A549 (cell line): ENCODE data around the gene IGFALS. TPM values are rescaled to one million over a fixed set of nuclear protein-coding genes. Genes with fewer than 3 reads are reported as not detected.

Experiments used
- ATAC-seq, 2 experiments: fragments of 200-7000 bp in 1 of 2; fragments of >200 bp in 1 of 2; cut with Nextera tagmentation in 1 of 2; cut with Tn5 transposase in 1 of 2; 3 replicates each; pipeline versions ENCODE4 v1.8.0 to v1.9.1; 2018 to 2020; ENCODE audit warnings: mild to moderate bottlenecking in 1 of 2, moderate library complexity in 1 of 2
- CTCF ChIA-PET: fragments of 300-600 bp; sonication (Branson Sonifier 250); formaldehyde crosslinking; extraction: SDS; loops from one replicate; lab custom pipeline; 2021; ENCODE audit warnings: antibody characterized with exemption, inconsistent platforms; lab: Yijun Ruan, JAX
- POLR2A ChIA-PET: fragments of 350-600 bp; formaldehyde crosslinking; extraction: SDS; loops from one replicate; lab custom pipeline; 2021; ENCODE audit warnings: antibody characterized with exemption, inconsistent platforms; lab: Yijun Ruan, JAX
- DNase-seq, 2 experiments: peaks; one replicate each; pipeline versions ENCODE4 v3.0.0 to v3.0.0-alpha.2; 2011 to 2016; ENCODE audit warnings: low read depth in 1 of 2, low spot score in 1 of 2
- FAIRE-seq: peaks from 2 replicates; lab custom pipeline; 2011; peaks lifted over from hg19 to GRCh38; lab: Jason Lieb, UNC
- H3K27ac ChIP-seq, 2 experiments: fragments of >200 bp; sonication (Bioruptor Twin); formaldehyde crosslinking; 3 replicates each; pipeline ENCODE4 v1.5.1; 2016 to 2017
- H3K4me1 ChIP-seq: fragments of >200 bp; sonication (Bioruptor Twin); formaldehyde crosslinking; 3 replicates; pipeline ENCODE4 v1.6.1; 2016
- H3K4me2 ChIP-seq: fragments of >200 bp; sonication (Bioruptor Twin); formaldehyde crosslinking; 3 replicates; pipeline ENCODE4 v1.6.1; 2016
- H3K4me3 ChIP-seq: fragments of >200 bp; sonication (Bioruptor Twin); formaldehyde crosslinking; 3 replicates; pipeline ENCODE4 v1.5.1; 2016
- H3K9me3 ChIP-seq: fragments of >200 bp; sonication (Bioruptor Twin); formaldehyde crosslinking; 3 replicates; pipeline ENCODE4 v1.6.1; 2016
- HEYL ChIP-seq: fragments of 250-450 bp; sonication (Bioruptor Pico); IDR thresholded peaks from 2 replicates; pipeline ENCODE4 v1.8.0; 2021; ENCODE audit warnings: mild to moderate bottlenecking, moderate library complexity
- HOXA7 ChIP-seq: fragments of 250-450 bp; sonication (Bioruptor Pico); IDR thresholded peaks from 2 replicates; pipeline ENCODE4 v1.5.0; 2020; ENCODE audit warnings: mild to moderate bottlenecking, moderate library complexity
- JUN ChIP-seq, 2 experiments: fragments of >200 bp; sonication (Bioruptor Twin); formaldehyde crosslinking; IDR thresholded peaks; 2 replicates in 1 of 2; 3 replicates in 1 of 2; pipeline ENCODE4 v1.6.1; 2016 to 2017
- JUNB ChIP-seq: fragments of >200 bp; sonication (Bioruptor Twin); formaldehyde crosslinking; IDR thresholded peaks from 2 replicates; pipeline ENCODE4 v1.6.1; 2016
- MAZ ChIP-seq: fragments of 150-350 bp; IDR thresholded peaks from 2 replicates; pipeline ENCODE4 v1.6.1; 2014; ENCODE audit warnings: antibody characterized with exemption, low read depth, low read length, borderline replicate concordance
- POLR2A ChIP-seq: IDR thresholded peaks from 2 replicates; pipeline ENCODE4 v1.6.1; 2012; ENCODE audit warnings: mild to moderate bottlenecking, low read length
- RCOR1 ChIP-seq: fragments of 150-350 bp; IDR thresholded peaks from 2 replicates; pipeline ENCODE4 v1.6.1; 2014; ENCODE audit warnings: antibody characterized with exemption, low read length, low read depth
- ZSCAN20 ChIP-seq: fragments of 250-450 bp; sonication (Bioruptor Pico); IDR thresholded peaks from 2 replicates; pipeline ENCODE4 v1.8.0; 2022; ENCODE audit warnings: mild to moderate bottlenecking, moderate library complexity
- WGBS: methylation state at CpG from one replicate; pipeline ENCODE4 v1.1.6; 2017; ENCODE audit errors: missing lambda C conversion rate; 5-methylcytosine and 5-hydroxymethylcytosine counted together
- polyA plus RNA-seq, 4 experiments: library from polyadenylated mRNA; depleted of rRNA in 3 of 4; stranded (reverse); fragments of >200 nt; fragmentation: RNase III in 1 of 4; extraction: RNeasy Plus Mini Kit Qiagen cat#74134 plus additional on column Dnase treatment in 1 of 4; gene quantifications; 2 replicates in 3 of 4; 3 replicates in 1 of 4; pipeline ENCODE4 v1.2.3, GENCODE V29; 2011 to 2017
- TF ChIP-seq, protein P1 (sequence below): fragments of 200-600 bp; sonication (generic); IDR thresholded peaks from 2 replicates; pipeline ENCODE4 v1.6.1; 2016; ENCODE audit warnings: antibody characterized with exemption, mild to moderate bottlenecking, moderate library complexity
- TF ChIP-seq, protein P2 (sequence below): fragments of 250-450 bp; sonication (Bioruptor Pico); IDR thresholded peaks from 2 replicates; pipeline ENCODE4 v1.5.0; 2020; ENCODE audit warnings: low read depth, mild to moderate bottlenecking, moderate library complexity
- TF ChIP-seq, protein P3 (sequence below): IDR thresholded peaks from 2 replicates; pipeline ENCODE4 v1.6.1; 2012
- TF ChIP-seq, protein P4 (sequence below): fragments of >200 bp; sonication (Bioruptor Twin); formaldehyde crosslinking; IDR thresholded peaks from 3 replicates; pipeline ENCODE4 v1.5.1; 2016

The IGFALS gene
- polyA plus RNA-seq, 2 of the 4 experiments (the other 2 are of a cell fraction) = 0.08 TPM; not detected in 1

DNA sequence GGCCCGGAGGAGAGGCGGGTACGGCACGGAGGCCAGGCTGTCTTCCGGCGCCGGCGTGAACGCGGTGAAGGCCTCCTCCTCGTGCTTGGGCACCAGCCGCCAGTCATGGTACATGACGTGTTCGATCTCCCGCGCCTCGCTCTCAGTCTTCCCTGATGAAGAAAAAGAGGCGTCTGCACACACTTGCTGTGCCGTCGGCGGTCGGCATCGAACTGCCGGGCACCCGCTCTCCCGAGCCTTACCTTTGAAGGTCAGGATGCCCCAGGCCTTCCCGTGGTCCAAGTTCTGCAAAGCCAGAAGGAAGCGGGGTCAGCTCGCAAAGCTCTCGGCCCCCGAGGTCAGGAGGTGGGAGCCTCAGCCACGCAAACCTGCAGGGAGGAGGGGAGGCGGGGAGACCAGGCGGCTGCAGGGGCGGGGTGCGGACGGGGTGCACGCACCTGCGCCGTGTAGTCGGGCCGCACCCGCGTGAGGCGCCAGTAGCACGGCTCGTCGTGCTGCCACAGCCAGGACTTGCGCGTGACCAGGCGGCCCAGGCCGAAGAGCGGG is 21.1 kb downstream of the IGFALS start, which contains the start of gene EME2 (continued):
- TF ChIP-seq, protein P1, sequence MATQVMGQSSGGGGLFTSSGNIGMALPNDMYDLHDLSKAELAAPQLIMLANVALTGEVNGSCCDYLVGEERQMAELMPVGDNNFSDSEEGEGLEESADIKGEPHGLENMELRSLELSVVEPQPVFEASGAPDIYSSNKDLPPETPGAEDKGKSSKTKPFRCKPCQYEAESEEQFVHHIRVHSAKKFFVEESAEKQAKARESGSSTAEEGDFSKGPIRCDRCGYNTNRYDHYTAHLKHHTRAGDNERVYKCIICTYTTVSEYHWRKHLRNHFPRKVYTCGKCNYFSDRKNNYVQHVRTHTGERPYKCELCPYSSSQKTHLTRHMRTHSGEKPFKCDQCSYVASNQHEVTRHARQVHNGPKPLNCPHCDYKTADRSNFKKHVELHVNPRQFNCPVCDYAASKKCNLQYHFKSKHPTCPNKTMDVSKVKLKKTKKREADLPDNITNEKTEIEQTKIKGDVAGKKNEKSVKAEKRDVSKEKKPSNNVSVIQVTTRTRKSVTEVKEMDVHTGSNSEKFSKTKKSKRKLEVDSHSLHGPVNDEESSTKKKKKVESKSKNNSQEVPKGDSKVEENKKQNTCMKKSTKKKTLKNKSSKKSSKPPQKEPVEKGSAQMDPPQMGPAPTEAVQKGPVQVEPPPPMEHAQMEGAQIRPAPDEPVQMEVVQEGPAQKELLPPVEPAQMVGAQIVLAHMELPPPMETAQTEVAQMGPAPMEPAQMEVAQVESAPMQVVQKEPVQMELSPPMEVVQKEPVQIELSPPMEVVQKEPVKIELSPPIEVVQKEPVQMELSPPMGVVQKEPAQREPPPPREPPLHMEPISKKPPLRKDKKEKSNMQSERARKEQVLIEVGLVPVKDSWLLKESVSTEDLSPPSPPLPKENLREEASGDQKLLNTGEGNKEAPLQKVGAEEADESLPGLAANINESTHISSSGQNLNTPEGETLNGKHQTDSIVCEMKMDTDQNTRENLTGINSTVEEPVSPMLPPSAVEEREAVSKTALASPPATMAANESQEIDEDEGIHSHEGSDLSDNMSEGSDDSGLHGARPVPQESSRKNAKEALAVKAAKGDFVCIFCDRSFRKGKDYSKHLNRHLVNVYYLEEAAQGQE = no peak
- TF ChIP-seq HOXA7 (CRISPR knock-in tag) (no peak), JUNB (no peak), POLR2A (no peak)
- TF ChIP-seq, protein P2, sequence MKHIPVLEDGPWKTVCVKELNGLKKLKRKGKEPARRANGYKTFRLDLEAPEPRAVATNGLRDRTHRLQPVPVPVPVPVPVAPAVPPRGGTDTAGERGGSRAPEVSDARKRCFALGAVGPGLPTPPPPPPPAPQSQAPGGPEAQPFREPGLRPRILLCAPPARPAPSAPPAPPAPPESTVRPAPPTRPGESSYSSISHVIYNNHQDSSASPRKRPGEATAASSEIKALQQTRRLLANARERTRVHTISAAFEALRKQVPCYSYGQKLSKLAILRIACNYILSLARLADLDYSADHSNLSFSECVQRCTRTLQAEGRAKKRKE (CRISPR knock-in tag) = no peak

DNA sequence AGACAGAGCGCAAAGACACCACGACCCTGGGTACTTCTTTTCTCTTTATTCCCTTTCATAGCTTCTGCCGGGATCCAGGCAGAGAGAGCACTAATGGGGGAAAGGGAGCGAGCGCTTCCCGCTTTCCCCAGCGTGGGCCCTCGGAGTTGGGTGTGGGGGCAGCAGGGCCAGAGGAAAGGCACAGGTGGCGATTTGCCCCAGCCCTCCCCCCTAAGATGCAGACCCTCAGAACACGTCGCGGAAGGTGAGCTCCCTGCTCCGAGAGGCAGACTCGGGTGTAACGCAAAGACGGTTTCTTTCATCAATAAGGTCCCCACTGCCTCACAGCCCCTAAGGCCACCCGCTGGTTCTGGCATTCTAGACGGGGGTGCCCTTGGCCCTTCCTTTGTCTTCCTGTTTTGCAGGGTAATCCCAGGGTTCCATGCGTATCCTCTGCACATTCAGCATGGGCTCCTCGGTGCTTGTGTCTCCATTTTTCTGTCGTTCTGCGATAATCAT is 21.6 kb downstream of the IGFALS start:
- Histone ChIP-seq H3K4me3 (peak overlapping the region; percentile 85), H3K27ac (peak overlapping the region; percentile 95 to 98), H3K4me2 (peak overlapping the region; percentile 98), H3K9me3 (no peaks in the 10 kb centered on the region), H3K4me1 (peaks cover 21% of the 10 kb centered on the region)
- TF ChIP-seq MAZ = no peak
- TF ChIP-seq JUN (IDR thresholded peaks at IDR 0.05) = 0 out of 5 replicates have a peak, but pooled peaks of 1 of the 2 experiments have one; percentile 10
- FAIRE-seq (no peak), ATAC-seq (no peak), DNase-seq (no peak)
- WGBS = 12% methylated on average over 20 of the region's 22 CpGs
- POLR2A ChIA-PET = interaction anchor here (1.0 to 6.5 kb wide), 4 partner anchors 10 to 66 kb away, joined by 3 to 46 read pairs (median 6); partner anchors contain the start of genes MAPK8IP3, NUBP2 and SPSB3
- CTCF ChIA-PET = interaction anchor here (0.6 to 3.5 kb wide), 10 partner anchors 8 to 71 kb away, joined by 3 to 15 read pairs (median 5); partner anchors contain the start of genes MAPK8IP3, NUBP2 and SPSB3

DNA sequence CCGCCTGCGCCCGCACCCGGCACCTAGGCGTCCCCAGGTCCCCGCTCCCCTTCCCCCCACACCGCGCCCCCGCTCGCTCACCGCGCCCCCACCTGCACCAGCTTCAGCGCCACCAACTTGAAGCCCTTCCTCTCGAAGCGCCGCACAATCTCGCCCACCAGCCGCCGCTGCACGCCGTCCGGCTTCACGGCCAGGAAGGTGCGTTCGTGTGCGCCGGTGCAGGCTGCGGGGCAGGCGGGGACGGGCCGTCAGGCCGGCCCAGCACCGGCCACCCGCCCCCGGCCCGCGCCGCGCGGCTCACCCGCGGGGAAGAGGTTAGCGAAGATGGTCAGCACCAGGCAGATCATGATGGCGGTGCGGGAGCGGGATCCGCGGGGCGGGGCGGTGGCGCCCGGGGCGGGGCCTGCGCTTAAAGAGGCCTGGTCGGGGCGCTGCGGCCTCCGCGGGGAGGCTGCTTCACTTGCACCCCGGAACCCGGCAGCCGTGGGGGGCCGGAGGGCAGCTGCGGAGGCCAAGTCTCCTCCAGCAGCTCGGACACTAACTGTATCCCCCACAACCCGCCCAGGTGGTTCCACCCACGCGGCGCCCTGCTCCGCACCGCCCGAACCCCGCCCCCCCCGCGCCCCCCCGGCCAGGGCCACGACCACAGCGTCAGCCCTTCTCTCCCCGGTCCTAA is 22.2 kb downstream of the IGFALS start, which contains the start of gene NME3:
NME3 (minus strand) TSS at position 356 of the 676 bp plus-strand sequence; CDS start at position 347, 9 bp downstream.
- ATAC-seq (peak; percentile 41 to 52), DNase-seq (peak; percentile 76), FAIRE-seq (no peak)
- POLR2A ChIA-PET = interaction anchor here (1.0 to 6.5 kb wide), 5 partner anchors 11 to 79 kb away, joined by 3 to 46 read pairs (median 3); partner anchors contain the start of genes MAPK8IP3, NUBP2 and SPSB3
- Histone ChIP-seq H3K4me1 (peaks cover 21% of the 10 kb centered on the region), H3K4me2 (peak within 1 kb of the TSS; percentile 98)
- TF ChIP-seq, protein P3, sequence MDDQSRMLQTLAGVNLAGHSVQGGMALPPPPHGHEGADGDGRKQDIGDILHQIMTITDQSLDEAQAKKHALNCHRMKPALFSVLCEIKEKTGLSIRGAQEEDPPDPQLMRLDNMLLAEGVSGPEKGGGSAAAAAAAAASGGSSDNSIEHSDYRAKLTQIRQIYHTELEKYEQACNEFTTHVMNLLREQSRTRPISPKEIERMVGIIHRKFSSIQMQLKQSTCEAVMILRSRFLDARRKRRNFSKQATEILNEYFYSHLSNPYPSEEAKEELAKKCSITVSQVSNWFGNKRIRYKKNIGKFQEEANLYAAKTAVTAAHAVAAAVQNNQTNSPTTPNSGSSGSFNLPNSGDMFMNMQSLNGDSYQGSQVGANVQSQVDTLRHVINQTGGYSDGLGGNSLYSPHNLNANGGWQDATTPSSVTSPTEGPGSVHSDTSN = peak; percentile 32; the same call in 1 of the 2 replicates
- TF ChIP-seq HEYL (CRISPR knock-in tag) (no peak), POLR2A (peak; percentile 26; the same call in 1 of the 2 replicates), RCOR1 (no peak), ZSCAN20 (CRISPR knock-in tag) (no peak), JUN (IDR thresholded peaks at IDR 0.05) (peak in 1 of 2 experiments; percentile 77; a peak in 3 of 5 replicates)
- TF ChIP-seq, protein P4, sequence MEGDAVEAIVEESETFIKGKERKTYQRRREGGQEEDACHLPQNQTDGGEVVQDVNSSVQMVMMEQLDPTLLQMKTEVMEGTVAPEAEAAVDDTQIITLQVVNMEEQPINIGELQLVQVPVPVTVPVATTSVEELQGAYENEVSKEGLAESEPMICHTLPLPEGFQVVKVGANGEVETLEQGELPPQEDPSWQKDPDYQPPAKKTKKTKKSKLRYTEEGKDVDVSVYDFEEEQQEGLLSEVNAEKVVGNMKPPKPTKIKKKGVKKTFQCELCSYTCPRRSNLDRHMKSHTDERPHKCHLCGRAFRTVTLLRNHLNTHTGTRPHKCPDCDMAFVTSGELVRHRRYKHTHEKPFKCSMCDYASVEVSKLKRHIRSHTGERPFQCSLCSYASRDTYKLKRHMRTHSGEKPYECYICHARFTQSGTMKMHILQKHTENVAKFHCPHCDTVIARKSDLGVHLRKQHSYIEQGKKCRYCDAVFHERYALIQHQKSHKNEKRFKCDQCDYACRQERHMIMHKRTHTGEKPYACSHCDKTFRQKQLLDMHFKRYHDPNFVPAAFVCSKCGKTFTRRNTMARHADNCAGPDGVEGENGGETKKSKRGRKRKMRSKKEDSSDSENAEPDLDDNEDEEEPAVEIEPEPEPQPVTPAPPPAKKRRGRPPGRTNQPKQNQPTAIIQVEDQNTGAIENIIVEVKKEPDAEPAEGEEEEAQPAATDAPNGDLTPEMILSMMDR = no peak
- TF ChIP-seq, all 56 proteins: peak for 3
- peak within 1 kb of the TSS; percentile 95 to 98 for H3K27ac ChIP-seq
- peak within 1 kb of the TSS; percentile 85 for H3K4me3 ChIP-seq
- no CpG with 5 or more reads among the region's 79 CpGs for WGBS
- no peaks in the 10 kb centered on the region for H3K9me3 ChIP-seq
- CTCF ChIA-PET = interaction anchor here (0.6 to 3.5 kb wide), 11 partner anchors 9 to 71 kb away, joined by 3 to 15 read pairs (median 5); partner anchors contain the start of genes MAPK8IP3, NUBP2 and SPSB3
